SK-N-SH (cell line): Measurements from ENCODE around the gene GPT2. TPM values are rescaled to one million over a fixed set of nuclear protein-coding genes. Genes with fewer than 3 reads are reported as not detected.

Experiments used
- CTCF ChIA-PET: fragments of 300-600, 350-600 bp; formaldehyde crosslinking; extraction: SDS; loops from one replicate; lab custom pipeline; 2021; lab: Yijun Ruan, JAX
- POLR2A ChIA-PET: fragments of 350-600 bp; sonication (Branson Sonifier 250); formaldehyde crosslinking; extraction: SDS; loops from one replicate; lab custom pipeline; 2020; ENCODE audit warnings: antibody characterized with exemption, inconsistent platforms; lab: Yijun Ruan, JAX
- DNase-seq: peaks from one replicate; pipeline ENCODE4 v3.0.0; 2012
- H2AFZ ChIP-seq: fragments of 200-600 bp; sonication (generic); 2 replicates; pipeline ENCODE4 v1.8.1; 2016; ENCODE audit warnings: antibody characterized with exemption, mild to moderate bottlenecking, low read depth
- H3F3A ChIP-seq: fragments of 200-600 bp; sonication (generic); replicated peaks from 2 replicates; pipeline ENCODE3; 2016; ENCODE audit warnings: antibody characterized with exemption, mild to moderate bottlenecking; ENCODE audit not compliant: insufficient read depth
- H3K27ac ChIP-seq, 2 experiments: fragments of 200-500 bp in 1 of 2; fragments of 200-600 bp in 1 of 2; sonication (Bioruptor generic) in 1 of 2; sonication (generic), shearing (Covaris generic) in 1 of 2; 2 replicates each; pipeline versions ENCODE4 v1.5.1 to v1.6.1; 2014 to 2016; ENCODE audit warnings: low read depth in 2 of 2, inconsistent platforms in 1 of 2, low read length in 1 of 2, mild to moderate bottlenecking in 1 of 2, mixed read lengths in 1 of 2
- H3K27me3 ChIP-seq: fragments of 200-600 bp; sonication (generic), shearing (Covaris generic); 2 replicates; pipeline ENCODE4 v1.6.1; 2016; ENCODE audit warnings: mixed run types; ENCODE audit not compliant: insufficient read depth
- H3K36me3 ChIP-seq, 2 experiments: fragments of 200-500 bp in 1 of 2; fragments of 200-600 bp in 1 of 2; sonication (Bioruptor generic) in 1 of 2; sonication (generic) in 1 of 2; replicated peaks in 1 of 2; 2 replicates each; pipeline versions ENCODE3 to v1.5.1; 2014 to 2016; ENCODE audit warnings: low read length in 1 of 2, mild to moderate bottlenecking in 1 of 2; ENCODE audit not compliant: insufficient read depth in 2 of 2, control insufficient read depth in 1 of 2
- H3K4me1 ChIP-seq, 2 experiments: fragments of 200-500 bp in 1 of 2; fragments of 200-600 bp in 1 of 2; sonication (Bioruptor generic) in 1 of 2; sonication (generic), shearing (Covaris generic) in 1 of 2; 2 replicates each; pipeline versions ENCODE4 v1.5.1 to v1.6.1; 2014 to 2016; ENCODE audit warnings: low read depth in 1 of 2, low read length in 1 of 2, mixed run types in 1 of 2; ENCODE audit not compliant: insufficient read depth in 2 of 2, control insufficient read depth in 1 of 2
- H3K4me2 ChIP-seq: fragments of 200-600 bp; sonication (generic), shearing (Covaris generic); 2 replicates; pipeline ENCODE4 v1.6.1; 2017; ENCODE audit warnings: mixed run types
- H3K4me3 ChIP-seq, 2 experiments: fragments of 200-500 bp in 1 of 2; fragments of 200-600 bp in 1 of 2; sonication (Bioruptor generic) in 1 of 2; sonication (generic), shearing (Covaris generic) in 1 of 2; 2 replicates each; pipeline versions ENCODE4 v1.5.1 to v1.8.1; 2014 to 2016; ENCODE audit warnings: low read depth in 2 of 2, inconsistent platforms in 1 of 2, low read length in 1 of 2, mild to moderate bottlenecking in 1 of 2, mixed read lengths in 1 of 2, moderate library complexity in 1 of 2
- H3K79me2 ChIP-seq: fragments of 200-600 bp; sonication (generic); 2 replicates; pipeline ENCODE4 v1.8.1; 2017; ENCODE audit warnings: mild to moderate bottlenecking; ENCODE audit not compliant: insufficient read depth
- H3K9ac ChIP-seq: fragments of 200-600 bp; sonication (generic); 2 replicates; pipeline ENCODE4 v1.6.1; 2017; ENCODE audit warnings: mixed run types
- H3K9me2 ChIP-seq: fragments of 200-600 bp; sonication (generic); 2 replicates; pipeline ENCODE4 v1.6.1; 2017; ENCODE audit warnings: mixed run types
- H3K9me3 ChIP-seq: fragments of 200-600 bp; sonication (generic); 2 replicates; pipeline ENCODE4 v1.6.1; 2017; ENCODE audit warnings: mixed run types, mild to moderate bottlenecking, moderate library complexity
- H4K20me1 ChIP-seq: fragments of 200-600 bp; sonication (generic); 2 replicates; pipeline ENCODE4 v1.6.1; 2017; ENCODE audit warnings: mild to moderate bottlenecking, mixed run types; ENCODE audit not compliant: insufficient read depth
- CTCF ChIP-seq: fragments of 200-600 bp; sonication (generic); IDR thresholded peaks from 2 replicates; pipeline ENCODE4 v1.6.1; 2017; ENCODE audit warnings: antibody characterized with exemption, mild to moderate bottlenecking, moderate library complexity
- GATA2 ChIP-seq: sonication (generic); formaldehyde crosslinking; IDR thresholded peaks from 2 replicates; pipeline ENCODE4 v1.5.0; 2020; ENCODE audit warnings: mild to moderate bottlenecking, missing genetic modification reagents
- MAX ChIP-seq: IDR thresholded peaks from 2 replicates; pipeline ENCODE4 v1.4.0; 2012; ENCODE audit warnings: low read depth
- NFIC ChIP-seq: IDR thresholded peaks from 2 replicates; pipeline ENCODE4 v1.4.0; 2012; ENCODE audit warnings: borderline replicate concordance
- REST ChIP-seq: IDR thresholded peaks from 2 replicates; pipeline ENCODE4 v1.6.1; 2012; ENCODE audit warnings: mild to moderate bottlenecking, low read depth, low read length, moderate library complexity
- RXRA ChIP-seq: IDR thresholded peaks from 2 replicates; pipeline ENCODE4 v1.4.0; 2012; ENCODE audit warnings: low read depth, mild to moderate bottlenecking, borderline replicate concordance
- SIN3A ChIP-seq: IDR thresholded peaks from 2 replicates; pipeline ENCODE4 v1.6.1; 2012; ENCODE audit warnings: low read depth, mild to moderate bottlenecking, low read length, moderate library complexity, borderline replicate concordance
- TAF1 ChIP-seq: IDR thresholded peaks from 2 replicates; pipeline ENCODE4 v1.6.1; 2012; ENCODE audit warnings: low read depth, mild to moderate bottlenecking, low read length, moderate library complexity, borderline replicate concordance
- USF2 ChIP-seq: fragments of 150-350 bp; IDR thresholded peaks from 2 replicates; pipeline ENCODE4 v1.6.1; 2017; ENCODE audit warnings: antibody characterized with exemption, low read length, low read depth, borderline replicate concordance
- YY1 ChIP-seq: IDR thresholded peaks from 2 replicates; pipeline ENCODE4 v1.4.0; 2012; ENCODE audit warnings: low read depth, mild to moderate bottlenecking
- whole genome bisulfite sequencing: methylation state at CpG from one replicate; pipeline ENCODE4 v1.1.6; 2017; ENCODE audit warnings: low lambda C conversion rate; 5-methylcytosine and 5-hydroxymethylcytosine counted together
- polyA plus RNA-seq, 3 experiments: library from polyadenylated mRNA; depleted of rRNA; stranded (reverse); fragments of >200 nt; gene quantifications; 2 replicates each; pipeline ENCODE4 v1.2.3, GENCODE V29; 2012

The GPT2 gene
- polyA plus RNA-seq, 1 of the 3 experiments (the other 2 are of a cell fraction), result 19.9 TPM

- no peaks in the 10 kb centered on the region for H3K27me3 ChIP-seq
- H3K79me2 ChIP-seq, result no peaks in the 10 kb centered on the region
- POLR2A ChIA-PET, result interaction anchor here (0.6 to 0.8 kb wide), 2 partner anchors 73 to 89 kb away, joined by 3 to 4 read pairs; no protein-coding TSS in a partner anchor
- H3F3A ChIP-seq, result no peaks in the 10 kb centered on the region
- H2AFZ ChIP-seq, result no peak overlapping the region
- H3K9me2 ChIP-seq, result no peaks in the 10 kb centered on the region
- no peak overlapping the region for H3K27ac ChIP-seq
- CTCF ChIA-PET, result interaction anchor here (0.7 to 6.5 kb wide), 7 partner anchors 17 to 1238 kb away, joined by 3 to 71 read pairs (median 4); no protein-coding TSS in a partner anchor
- WGBS, result 93% methylated on average over 7 of the region's 13 CpGs
- DNase-seq, result no peak
- no peaks in the 10 kb centered on the region for H3K9me3 ChIP-seq
- no peak overlapping the region for H3K9ac ChIP-seq
- no peaks in the 10 kb centered on the region for H3K4me1 ChIP-seq
- no peak overlapping the region for H3K4me2 ChIP-seq
- H3K4me3 ChIP-seq, result no peak overlapping the region
- no peaks in the 10 kb centered on the region for H4K20me1 ChIP-seq
- peaks cover 7 to 46% of the 10 kb centered on the region in 2 experiments for H3K36me3 ChIP-seq
- TF ChIP-seq CTCF (no peak), NFIC (no peak)
- TF ChIP-seq, all 33 proteins: peak for 0
Measured at GRCh38 chr16:46926470-46927225, 42.5 kb downstream of the GPT2 start.

- Histone ChIP-seq H3K79me2 (no peaks in the 10 kb centered on the region), H3K4me2 (no peak overlapping the region), H3K9ac (no peak overlapping the region), H3K4me3 (no peak overlapping the region), H2AFZ (no peak overlapping the region), H3K27me3 (no peaks in the 10 kb centered on the region), H3F3A (no peaks in the 10 kb centered on the region), H3K9me3 (no peaks in the 10 kb centered on the region), H3K36me3 (peaks cover 5 to 43% of the 10 kb centered on the region in 2 experiments), H3K4me1 (no peaks in the 10 kb centered on the region), H3K9me2 (no peaks in the 10 kb centered on the region)
- 100% methylated on average over 5 of the region's 8 CpGs for WGBS
- no peak for DNase-seq
- POLR2A ChIA-PET, result no interaction called here
- TF ChIP-seq GATA2 (CRISPR knock-in tag), result no peak
- TF ChIP-seq, all 33 proteins: peak for 0
- CTCF ChIA-PET, result interaction anchor here (0.7 to 6.5 kb wide), 6 partner anchors 18 to 1237 kb away, joined by 3 to 71 read pairs (median 4); no protein-coding TSS in a partner anchor
- H3K27ac ChIP-seq, result no peak overlapping the region
- H4K20me1 ChIP-seq, result no peaks in the 10 kb centered on the region
Measured at GRCh38 chr16:46927273-46927672, 43.1 kb downstream of the GPT2 start.

GRCh38 chr16:46928811-46929210 lies 44.6 kb downstream of the GPT2 start:
- no peaks in the 10 kb centered on the region for H3K79me2 ChIP-seq
- H3K4me3 ChIP-seq, result no peak overlapping the region
- TF ChIP-seq MAX, result no peak
- no peak for TF ChIP-seq REST
- no peak for TF ChIP-seq SIN3A
- TF ChIP-seq YY1, result no peak
- no peak for TF ChIP-seq TAF1
- TF ChIP-seq RXRA, result no peak
- no peak for TF ChIP-seq USF2
- DNase-seq, result no peak
- no peaks in the 10 kb centered on the region for H3K9me3 ChIP-seq
- POLR2A ChIA-PET, result no interaction called here
- CTCF ChIA-PET, result interaction anchor here (0.7 to 6.5 kb wide), 17 partner anchors 10 to 1237 kb away, joined by 3 to 71 read pairs (median 3); no protein-coding TSS in a partner anchor
- H3F3A ChIP-seq, result no peaks in the 10 kb centered on the region
- H3K9ac ChIP-seq, result no peak overlapping the region
- no peak overlapping the region for H3K27ac ChIP-seq
- H3K4me2 ChIP-seq, result no peak overlapping the region
- WGBS, result 94% methylated on average over 14 of the region's 15 CpGs
- no peaks in the 10 kb centered on the region for H4K20me1 ChIP-seq
- peaks cover 5 to 30% of the 10 kb centered on the region in 2 experiments for H3K36me3 ChIP-seq
- H3K27me3 ChIP-seq, result no peaks in the 10 kb centered on the region
- no peaks in the 10 kb centered on the region for H3K9me2 ChIP-seq
- H3K4me1 ChIP-seq, result no peaks in the 10 kb centered on the region
- no peak overlapping the region for H2AFZ ChIP-seq
